ENCODE measurements around the gene SLC25A47. TPM values are rescaled to one million over a fixed set of nuclear protein-coding genes. Genes with fewer than 3 reads are reported as not detected.

SLC25A47 gene
- total and polyA plus RNA-seq, 2 donors (not counting 1 experiment from before 2014, with no cell fraction given) = not detected

DNA sequence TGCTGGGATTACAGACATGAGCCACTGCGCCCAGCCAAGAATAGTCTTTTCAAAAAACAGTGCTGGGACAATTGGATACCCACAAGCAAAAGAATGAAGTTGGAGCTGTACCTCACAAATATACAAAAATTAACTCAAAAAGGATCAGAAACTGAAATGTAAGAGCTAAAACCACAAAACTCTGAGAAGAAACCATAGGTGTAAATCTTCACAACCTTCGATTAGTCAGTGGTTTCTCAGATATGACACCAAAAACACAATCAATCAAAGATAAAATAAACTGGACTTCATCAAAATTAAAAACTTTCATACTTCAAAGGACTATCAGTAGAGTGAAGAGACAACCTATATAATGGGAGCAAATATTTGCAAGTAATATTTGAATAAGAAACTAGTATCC is 35.3 kb downstream of the SLC25A47 start:
- no peak overlapping the region for H2AFZ ChIP-seq (ENCODE audit: insufficient read depth, low read depth, low read length, poor library complexity, severe bottlenecking)
- POLR2A ChIA-PET = no interaction called here
- Mint-ChIP-seq H3K9me3 (ENCODE audit: insufficient read depth) (no peaks in the 10 kb centered on the region), H3K27ac (no peak overlapping the region), H3K27me3 (no peaks in the 10 kb centered on the region), H3K4me3 (no peak overlapping the region), H3K4me1 (no peaks in the 10 kb centered on the region)
- ATAC-seq (ENCODE audit: low read depth) (no peak), DNase-seq (no peak)
- H3K36me3 ChIP-seq (replicated peaks in 1 of 2; ENCODE audit: control extremely low read depth in 1 of 2, control insufficient read depth in 1 of 2, extremely low read depth in 1 of 2, insufficient read depth in 2 of 2, low read length in 1 of 2) = peaks cover 26 to 43% of the 10 kb centered on the region in 2 experiments
- CTCF ChIA-PET = interaction anchor here (0.7 kb wide), 1 partner anchor 1441 kb away, joined by 4 read pairs; no protein-coding TSS in a partner anchor
- 100% methylated on average over 1 of the region's 2 CpGs for WGBS (ENCODE audit: insufficient coverage)
- H3K9ac ChIP-seq (ENCODE audit: low read length) = no peak overlapping the region
- no peaks in the 10 kb centered on the region for H3K27me3 ChIP-seq (replicated peaks in 1 of 4; ENCODE audit: control extremely low read depth in 1 of 4, control insufficient read depth in 3 of 4, insufficient read depth in 4 of 4, low read length in 3 of 4)
- no peaks in the 10 kb centered on the region for H3K9me3 ChIP-seq (ENCODE audit: control extremely low read depth in 1 of 3, control insufficient read depth in 2 of 3, insufficient read depth in 1 of 3, low read length in 2 of 3)
- TF ChIP-seq, protein P1, sequence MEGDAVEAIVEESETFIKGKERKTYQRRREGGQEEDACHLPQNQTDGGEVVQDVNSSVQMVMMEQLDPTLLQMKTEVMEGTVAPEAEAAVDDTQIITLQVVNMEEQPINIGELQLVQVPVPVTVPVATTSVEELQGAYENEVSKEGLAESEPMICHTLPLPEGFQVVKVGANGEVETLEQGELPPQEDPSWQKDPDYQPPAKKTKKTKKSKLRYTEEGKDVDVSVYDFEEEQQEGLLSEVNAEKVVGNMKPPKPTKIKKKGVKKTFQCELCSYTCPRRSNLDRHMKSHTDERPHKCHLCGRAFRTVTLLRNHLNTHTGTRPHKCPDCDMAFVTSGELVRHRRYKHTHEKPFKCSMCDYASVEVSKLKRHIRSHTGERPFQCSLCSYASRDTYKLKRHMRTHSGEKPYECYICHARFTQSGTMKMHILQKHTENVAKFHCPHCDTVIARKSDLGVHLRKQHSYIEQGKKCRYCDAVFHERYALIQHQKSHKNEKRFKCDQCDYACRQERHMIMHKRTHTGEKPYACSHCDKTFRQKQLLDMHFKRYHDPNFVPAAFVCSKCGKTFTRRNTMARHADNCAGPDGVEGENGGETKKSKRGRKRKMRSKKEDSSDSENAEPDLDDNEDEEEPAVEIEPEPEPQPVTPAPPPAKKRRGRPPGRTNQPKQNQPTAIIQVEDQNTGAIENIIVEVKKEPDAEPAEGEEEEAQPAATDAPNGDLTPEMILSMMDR (IDR thresholded peaks at IDR 0.05) = no peak
- TF ChIP-seq EZH2 (IDR thresholded peaks at IDR 0.05; ENCODE audit: borderline replicate concordance, insufficient read depth, low read depth, low read length, poor library complexity, severe bottlenecking) = no peak
- H3K4me3 ChIP-seq (ENCODE audit: control extremely low read depth in 1 of 5, extremely low read depth in 1 of 5, insufficient read depth in 1 of 5, low read depth in 2 of 5, low read length in 4 of 5) = no peak overlapping the region
- no peaks in the 10 kb centered on the region for H4K20me1 ChIP-seq (ENCODE audit: control insufficient read depth, insufficient read depth, low read length, poor library complexity, severe bottlenecking)
- no peak overlapping the region for H3K27ac ChIP-seq (ENCODE audit: low read length in 2 of 2)
- H3K4me1 ChIP-seq (ENCODE audit: control insufficient read depth in 2 of 2, insufficient read depth in 2 of 2, low read length in 2 of 2) = no peaks in the 10 kb centered on the region
- H3K79me2 ChIP-seq (ENCODE audit: control insufficient read depth, insufficient read depth, low read length) = peaks cover 8% of the 10 kb centered on the region
- intact Hi-C loops (cut with micrococcal nuclease) = no loop called here
- no peak overlapping the region for H3K4me2 ChIP-seq (replicated peaks; ENCODE audit: low read depth, low read length, poor library complexity, severe bottlenecking)

DNA sequence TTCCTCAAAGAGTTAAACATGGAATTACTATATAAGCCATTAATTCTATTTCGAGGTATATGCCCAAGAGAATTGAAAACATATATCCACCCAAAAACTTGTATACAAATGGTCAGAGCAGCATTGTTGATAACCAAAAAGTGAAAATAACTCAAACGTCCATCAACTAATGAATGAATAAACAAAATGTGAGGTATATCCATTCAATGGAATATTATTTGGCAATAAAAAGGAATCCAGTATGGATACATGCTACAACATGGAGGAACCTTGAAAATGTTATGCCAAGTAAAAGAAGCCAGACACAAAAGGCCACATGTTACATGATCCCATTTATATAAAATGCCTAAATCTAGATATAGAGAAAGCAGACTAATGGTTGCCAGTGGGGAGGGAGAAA is 36.0 kb downstream of the SLC25A47 start:
- Mint-ChIP-seq H3K4me1 (no peaks in the 10 kb centered on the region), H3K27me3 (no peaks in the 10 kb centered on the region), H3K9me3 (ENCODE audit: insufficient read depth) (no peaks in the 10 kb centered on the region), H3K4me3 (no peak overlapping the region), H3K27ac (no peak overlapping the region)
- ChIA-PET CTCF (no interaction called here), POLR2A (no interaction called here)
- H3K9me3 ChIP-seq (ENCODE audit: control extremely low read depth in 1 of 3, control insufficient read depth in 2 of 3, insufficient read depth in 1 of 3, low read length in 2 of 3) = no peaks in the 10 kb centered on the region
- no peak for DNase-seq
- H3K27me3 ChIP-seq (replicated peaks in 1 of 4; ENCODE audit: control extremely low read depth in 1 of 4, control insufficient read depth in 3 of 4, insufficient read depth in 4 of 4, low read length in 3 of 4) = no peaks in the 10 kb centered on the region
- no peak for ATAC-seq (ENCODE audit: low read depth)
- H3K36me3 ChIP-seq (replicated peaks in 1 of 2; ENCODE audit: control extremely low read depth in 1 of 2, control insufficient read depth in 1 of 2, extremely low read depth in 1 of 2, insufficient read depth in 2 of 2, low read length in 1 of 2) = peaks cover 19 to 38% of the 10 kb centered on the region in 2 experiments
- H4K20me1 ChIP-seq (ENCODE audit: control insufficient read depth, insufficient read depth, low read length, poor library complexity, severe bottlenecking) = no peaks in the 10 kb centered on the region
- H3K4me2 ChIP-seq (replicated peaks; ENCODE audit: low read depth, low read length, poor library complexity, severe bottlenecking) = no peak overlapping the region
- intact Hi-C loops (cut with micrococcal nuclease) = no loop called here
- no peak overlapping the region for H3K27ac ChIP-seq (ENCODE audit: low read length in 2 of 2)
- H3K4me1 ChIP-seq (ENCODE audit: control insufficient read depth in 2 of 2, insufficient read depth in 2 of 2, low read length in 2 of 2) = no peaks in the 10 kb centered on the region
- H3K79me2 ChIP-seq (ENCODE audit: control insufficient read depth, insufficient read depth, low read length) = peaks cover 10% of the 10 kb centered on the region
- no CpG with 5 or more reads among the region's 2 CpGs for WGBS (ENCODE audit: insufficient coverage)
- TF ChIP-seq EZH2 (IDR thresholded peaks at IDR 0.05; ENCODE audit: borderline replicate concordance, insufficient read depth, low read depth, low read length, poor library complexity, severe bottlenecking) = no peak
- TF ChIP-seq, protein P1 (IDR thresholded peaks at IDR 0.05) = no peak
- H3K4me3 ChIP-seq (ENCODE audit: control extremely low read depth in 1 of 5, extremely low read depth in 1 of 5, insufficient read depth in 1 of 5, low read depth in 2 of 5, low read length in 4 of 5) = no peak overlapping the region
- no peak overlapping the region for H2AFZ ChIP-seq (ENCODE audit: insufficient read depth, low read depth, low read length, poor library complexity, severe bottlenecking)
- H3K9ac ChIP-seq (ENCODE audit: low read length) = no peak overlapping the region

All from B cell (primary cell).